Measurements from ENCODE around the gene ZFP36.
"Not testable (repeated sequence)": the region's sequence is repeated elsewhere in the genome, so short reads cannot be mapped to it uniquely, and the experiment has no call there.

The ZFP36 gene

GRCh38 chr19:39449116-39449797 lies 42.6 kb downstream of the ZFP36 start:
- DNase-seq, result no peak

- DNase-seq, result not testable (repeated sequence)
Measured at GRCh38 chr19:39451257-39451656, 44.6 kb downstream of the ZFP36 start.
